Panc1 (cell line): ENCODE data around the gene TAMM41.

Experiments
- CTCF ChIP-seq: fragments of 450-650 bp; IDR thresholded peaks from 2 replicates; pipeline ENCODE4 v1.5.1; 2017; ENCODE audit warnings: mild to moderate bottlenecking
- POLR2AphosphoS5 ChIP-seq: IDR thresholded peaks from 2 replicates; pipeline ENCODE4 v1.6.1; 2012; ENCODE audit warnings: mild to moderate bottlenecking, low read depth, low read length, moderate library complexity

GRCh38 chr3:11757441-11757875 is 89.2 kb downstream of the TAMM41 start:
- no peak for TF ChIP-seq CTCF
- TF ChIP-seq POLR2AphosphoS5, result no peak
